ENCODE data around the gene ZBTB16. TPM values are rescaled to one million over a fixed set of nuclear protein-coding genes. Genes with fewer than 3 reads are reported as not detected.

Gene ZBTB16
- polyA plus RNA-seq, 1 donor (not counting 4 experiments of a cell fraction or from before 2014, with no cell fraction given) = 0.18 TPM

- dilution Hi-C loops (cut with MboI; ENCODE audit: extremely low pct_ligation_motif_present, low sequenced_read_pairs) = no loop called here
- Histone ChIP-seq H2AFZ (ENCODE audit: control insufficient read depth, low read length) (no peak overlapping the region), H3K36me3 (ENCODE audit: control insufficient read depth in 2 of 2, extremely low read depth in 1 of 2, insufficient read depth in 2 of 2, low read length in 2 of 2) (no peaks in the 10 kb centered on the region), H3K79me2 (ENCODE audit: control insufficient read depth, insufficient read depth, low read length) (no peaks in the 10 kb centered on the region), H3K4me1 (ENCODE audit: control insufficient read depth, extremely low read depth, insufficient read depth, low read length) (peaks cover 32% of the 10 kb centered on the region), H3K4me2 (ENCODE audit: control insufficient read depth, extremely low read depth, insufficient read depth, low read depth, low read length) (peak overlapping the region; percentile 22), H4K20me1 (ENCODE audit: control insufficient read depth, extremely low read depth, insufficient read depth, low read length) (peaks cover 3% of the 10 kb centered on the region), H3K9me1 (ENCODE audit: control insufficient read depth, extremely low read depth, insufficient read depth, low read length) (no peaks in the 10 kb centered on the region), H3K9me3 (ENCODE audit: control insufficient read depth, low read depth, low read length) (no peaks in the 10 kb centered on the region), H3K4me3 (ENCODE audit: control insufficient read depth in 2 of 3, extremely low read depth in 1 of 3, insufficient read depth in 2 of 3, low read depth in 1 of 3, low read length in 3 of 3) (no peak overlapping the region), H3K9ac (ENCODE audit: control insufficient read depth, extremely low read depth, insufficient read depth, low read length) (no peak overlapping the region), H3K27me3 (ENCODE audit: control insufficient read depth, extremely low read depth, insufficient read depth, low read length) (peaks cover 68% of the 10 kb centered on the region), H3K27ac (ENCODE audit: control insufficient read depth, insufficient read depth, low read length) (no peak overlapping the region)
- TF ChIP-seq EZH2 (IDR thresholded peaks at IDR 0.05; ENCODE audit: low read length) (no peak), CTCF (optimal IDR thresholded peaks at IDR 0.05 in 1 of 3, IDR thresholded peaks at IDR 0.05 in 1 of 3, conservative IDR thresholded peaks at IDR 0.05 in 1 of 3; ENCODE audit: extremely low read depth in 1 of 3, insufficient read depth in 2 of 3, low read length in 3 of 3) (no peak)
- FAIRE-seq (no peak), DNase-seq (ENCODE audit: low read depth, low spot score) (no peak)
These were observed 108.4 kb downstream of the ZBTB16 start for GRCh38 chr11:114167771-114168448.

- FAIRE-seq = no peak
- Histone ChIP-seq H3K4me2 (ENCODE audit: control insufficient read depth, extremely low read depth, insufficient read depth, low read depth, low read length) (no peak overlapping the region), H4K20me1 (ENCODE audit: control insufficient read depth, extremely low read depth, insufficient read depth, low read length) (peaks cover 3% of the 10 kb centered on the region), H3K36me3 (ENCODE audit: control insufficient read depth in 2 of 2, extremely low read depth in 1 of 2, insufficient read depth in 2 of 2, low read length in 2 of 2) (no peaks in the 10 kb centered on the region), H3K4me1 (ENCODE audit: control insufficient read depth, extremely low read depth, insufficient read depth, low read length) (peaks cover 27% of the 10 kb centered on the region), H3K9me1 (ENCODE audit: control insufficient read depth, extremely low read depth, insufficient read depth, low read length) (no peaks in the 10 kb centered on the region), H3K27ac (ENCODE audit: control insufficient read depth, insufficient read depth, low read length) (no peak overlapping the region), H3K9ac (ENCODE audit: control insufficient read depth, extremely low read depth, insufficient read depth, low read length) (no peak overlapping the region), H3K79me2 (ENCODE audit: control insufficient read depth, insufficient read depth, low read length) (no peaks in the 10 kb centered on the region), H3K4me3 (ENCODE audit: control insufficient read depth in 2 of 3, extremely low read depth in 1 of 3, insufficient read depth in 2 of 3, low read depth in 1 of 3, low read length in 3 of 3) (no peak overlapping the region), H2AFZ (ENCODE audit: control insufficient read depth, low read length) (no peak overlapping the region), H3K27me3 (ENCODE audit: control insufficient read depth, extremely low read depth, insufficient read depth, low read length) (peaks cover 76% of the 10 kb centered on the region), H3K9me3 (ENCODE audit: control insufficient read depth, low read depth, low read length) (no peaks in the 10 kb centered on the region)
- DNase-seq (ENCODE audit: low read depth, low spot score) = no peak
- dilution Hi-C loops (cut with MboI; ENCODE audit: extremely low pct_ligation_motif_present, low sequenced_read_pairs) = no loop called here
- TF ChIP-seq EZH2 (IDR thresholded peaks at IDR 0.05; ENCODE audit: low read length) = no peak
- TF ChIP-seq CTCF (optimal IDR thresholded peaks at IDR 0.05 in 1 of 3, IDR thresholded peaks at IDR 0.05 in 1 of 3, conservative IDR thresholded peaks at IDR 0.05 in 1 of 3; ENCODE audit: extremely low read depth in 1 of 3, insufficient read depth in 2 of 3, low read length in 3 of 3) = no peak
These were observed 109.2 kb downstream of the ZBTB16 start for GRCh38 chr11:114168691-114169090.
